HG03442 (cell line): ENCODE results near the gene BCAS1.

Source experiments
- ATAC-seq: cut with Tn5 transposase; IDR thresholded peaks from one replicate; pipeline ENCODE4 v1.9.1; 2021; ENCODE audit warnings: mild to moderate bottlenecking, moderate library complexity; ENCODE audit not compliant: unreplicated experiment

Gene BCAS1

GRCh38 chr20:54070187-54070987 lies at the start of gene BCAS1:
TSS of gene BCAS1 (minus strand) at chr20:54070594. CDS start at chr20:54058718, 11,876 bp downstream.
- ATAC-seq = no peak

GRCh38 chr20:54119744-54120143 lies 49.4 kb upstream of the BCAS1 start:
- no peak for ATAC-seq

GRCh38 chr20:54118220-54119001 lies 48.0 kb upstream of the BCAS1 start:
- no peak for ATAC-seq

GRCh38 chr20:54116550-54117235 lies 46.3 kb upstream of the BCAS1 start:
- no peak for ATAC-seq

GRCh38 chr20:54115172-54115854 lies 44.9 kb upstream of the BCAS1 start:
- no peak for ATAC-seq

- ATAC-seq = no peak
Measured at GRCh38 chr20:54114109-54114508, 43.7 kb upstream of the BCAS1 start.

- no peak for ATAC-seq
Measured at GRCh38 chr20:54113566-54113965, 43.2 kb upstream of the BCAS1 start.

- ATAC-seq = no peak
Measured at GRCh38 chr20:54112221-54112884, 42.0 kb upstream of the BCAS1 start.

GRCh38 chr20:54111460-54111859 lies 41.1 kb upstream of the BCAS1 start:
- ATAC-seq = no peak

- no peak for ATAC-seq
Measured at GRCh38 chr20:54110457-54110856, 40.1 kb upstream of the BCAS1 start.

- no peak for ATAC-seq
Measured at GRCh38 chr20:54110041-54110440, 39.6 kb upstream of the BCAS1 start.

GRCh38 chr20:54108817-54109216 lies 38.4 kb upstream of the BCAS1 start:
- ATAC-seq = no peak

- ATAC-seq = no peak
Measured at GRCh38 chr20:54108326-54108642, 37.9 kb upstream of the BCAS1 start.

GRCh38 chr20:54107600-54108325 lies 37.4 kb upstream of the BCAS1 start:
- no peak for ATAC-seq

- no peak for ATAC-seq
Measured at GRCh38 chr20:54107181-54107580, 36.8 kb upstream of the BCAS1 start.

- no peak for ATAC-seq
Measured at GRCh38 chr20:54106162-54106561, 35.8 kb upstream of the BCAS1 start.

GRCh38 chr20:54105653-54106052 lies 35.3 kb upstream of the BCAS1 start:
- ATAC-seq = no peak

- no peak for ATAC-seq
Measured at GRCh38 chr20:54104781-54105180, 34.4 kb upstream of the BCAS1 start.

- ATAC-seq = no peak
Measured at GRCh38 chr20:54103762-54104600, 33.6 kb upstream of the BCAS1 start.
